GM12878 (cell line): ENCODE measurements around the gene NHSL2.

Source experiments
- ASH2L ChIP-seq: fragments of 300-600, 200-600 bp; sonication (generic); IDR thresholded peaks from 2 replicates; pipeline ENCODE4 v1.6.1; 2017; ENCODE audit warnings: low read depth, mild to moderate bottlenecking, borderline replicate concordance
- EP300 ChIP-seq, 2 experiments: fragments of 150-350 bp in 1 of 2; IDR thresholded peaks; 2 replicates each; pipeline ENCODE4 v1.6.1; 2011 to 2012; ENCODE audit warnings: low read depth in 2 of 2, low read length in 2 of 2, borderline replicate concordance in 1 of 2, improper control_type of control experiment in 1 of 2, inconsistent platforms in 1 of 2; ENCODE audit not compliant: control insufficient read depth in 1 of 2
- EZH2 ChIP-seq: IDR thresholded peaks from 2 replicates; pipeline ENCODE4 v1.6.1; 2012; ENCODE audit warnings: low read depth, mild to moderate bottlenecking, control low read depth, inconsistent platforms, low read length, borderline replicate concordance; ENCODE audit not compliant: control insufficient read depth
- FOXM1 ChIP-seq: IDR thresholded peaks from 2 replicates; pipeline ENCODE4 v1.6.1; 2012; ENCODE audit warnings: low read depth, mild to moderate bottlenecking, inconsistent platforms, low read length, moderate library complexity
- HCFC1 ChIP-seq: fragments of 150-350 bp; IDR thresholded peaks from 2 replicates; pipeline ENCODE4 v1.6.1; 2014; ENCODE audit warnings: low read length
- POLR2A ChIP-seq: IDR thresholded peaks from 2 replicates; pipeline ENCODE4 v1.6.1; 2011; ENCODE audit warnings: low read depth, mild to moderate bottlenecking, low read length
- SRF ChIP-seq, 2 experiments: IDR thresholded peaks; 2 replicates each; pipeline ENCODE4 v1.6.1; 2011; ENCODE audit warnings: low read depth in 2 of 2, low read length in 2 of 2, mild to moderate bottlenecking in 1 of 2, moderate library complexity in 1 of 2
- SUPT20H ChIP-seq: IDR thresholded peaks from 2 replicates; pipeline ENCODE4 v1.6.1; 2011; ENCODE audit warnings: low read depth, mild to moderate bottlenecking, low read length, moderate library complexity, borderline replicate concordance; ENCODE audit not compliant: control insufficient read depth
- TF ChIP-seq, protein P1 (sequence below), 3 experiments: IDR thresholded peaks in 2 of 3; conservative IDR thresholded peaks in 1 of 3; 2 replicates each; pipeline ENCODE4 v1.5.1; 2011; ENCODE audit warnings: low read depth in 3 of 3, low read length in 3 of 3, mild to moderate bottlenecking in 3 of 3, control low read depth in 2 of 3, moderate library complexity in 2 of 3, inconsistent platforms in 1 of 3, mixed read lengths in 1 of 3; ENCODE audit not compliant: control insufficient read depth in 2 of 3, insufficient read depth in 1 of 3; ENCODE audit errors: extremely low read depth in 1 of 3
- TF ChIP-seq, protein P2 (sequence below): fragments of 450-650 bp; IDR thresholded peaks from 2 replicates; pipeline ENCODE4 v1.6.1; 2018; ENCODE audit warnings: borderline replicate concordance, mild to moderate bottlenecking; ENCODE audit not compliant: partially characterized antibody

GRCh38 chrX:72089254-72089653 is 178.6 kb downstream of the NHSL2 start:
- TF ChIP-seq POLR2A: no peak
- no peak for TF ChIP-seq HCFC1
- no peak for TF ChIP-seq SRF (IDR thresholded peaks at IDR 0.05; ENCODE audit: low read depth in 2 of 2, low read length in 2 of 2)
- TF ChIP-seq, protein P1, sequence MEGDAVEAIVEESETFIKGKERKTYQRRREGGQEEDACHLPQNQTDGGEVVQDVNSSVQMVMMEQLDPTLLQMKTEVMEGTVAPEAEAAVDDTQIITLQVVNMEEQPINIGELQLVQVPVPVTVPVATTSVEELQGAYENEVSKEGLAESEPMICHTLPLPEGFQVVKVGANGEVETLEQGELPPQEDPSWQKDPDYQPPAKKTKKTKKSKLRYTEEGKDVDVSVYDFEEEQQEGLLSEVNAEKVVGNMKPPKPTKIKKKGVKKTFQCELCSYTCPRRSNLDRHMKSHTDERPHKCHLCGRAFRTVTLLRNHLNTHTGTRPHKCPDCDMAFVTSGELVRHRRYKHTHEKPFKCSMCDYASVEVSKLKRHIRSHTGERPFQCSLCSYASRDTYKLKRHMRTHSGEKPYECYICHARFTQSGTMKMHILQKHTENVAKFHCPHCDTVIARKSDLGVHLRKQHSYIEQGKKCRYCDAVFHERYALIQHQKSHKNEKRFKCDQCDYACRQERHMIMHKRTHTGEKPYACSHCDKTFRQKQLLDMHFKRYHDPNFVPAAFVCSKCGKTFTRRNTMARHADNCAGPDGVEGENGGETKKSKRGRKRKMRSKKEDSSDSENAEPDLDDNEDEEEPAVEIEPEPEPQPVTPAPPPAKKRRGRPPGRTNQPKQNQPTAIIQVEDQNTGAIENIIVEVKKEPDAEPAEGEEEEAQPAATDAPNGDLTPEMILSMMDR (IDR thresholded peaks at IDR 0.05 in 2 of 3, conservative IDR thresholded peaks at IDR 0.05 in 1 of 3; ENCODE audit: control insufficient read depth in 2 of 3, extremely low read depth in 1 of 3, insufficient read depth in 1 of 3, low read depth in 3 of 3, low read length in 3 of 3): no peak
- TF ChIP-seq EP300 (IDR thresholded peaks at IDR 0.05; ENCODE audit: borderline replicate concordance in 1 of 2, control insufficient read depth in 1 of 2, low read depth in 2 of 2, low read length in 2 of 2): no peak
- TF ChIP-seq EZH2: no peak
- TF ChIP-seq ASH2L: no peak
- TF ChIP-seq, protein P2, sequence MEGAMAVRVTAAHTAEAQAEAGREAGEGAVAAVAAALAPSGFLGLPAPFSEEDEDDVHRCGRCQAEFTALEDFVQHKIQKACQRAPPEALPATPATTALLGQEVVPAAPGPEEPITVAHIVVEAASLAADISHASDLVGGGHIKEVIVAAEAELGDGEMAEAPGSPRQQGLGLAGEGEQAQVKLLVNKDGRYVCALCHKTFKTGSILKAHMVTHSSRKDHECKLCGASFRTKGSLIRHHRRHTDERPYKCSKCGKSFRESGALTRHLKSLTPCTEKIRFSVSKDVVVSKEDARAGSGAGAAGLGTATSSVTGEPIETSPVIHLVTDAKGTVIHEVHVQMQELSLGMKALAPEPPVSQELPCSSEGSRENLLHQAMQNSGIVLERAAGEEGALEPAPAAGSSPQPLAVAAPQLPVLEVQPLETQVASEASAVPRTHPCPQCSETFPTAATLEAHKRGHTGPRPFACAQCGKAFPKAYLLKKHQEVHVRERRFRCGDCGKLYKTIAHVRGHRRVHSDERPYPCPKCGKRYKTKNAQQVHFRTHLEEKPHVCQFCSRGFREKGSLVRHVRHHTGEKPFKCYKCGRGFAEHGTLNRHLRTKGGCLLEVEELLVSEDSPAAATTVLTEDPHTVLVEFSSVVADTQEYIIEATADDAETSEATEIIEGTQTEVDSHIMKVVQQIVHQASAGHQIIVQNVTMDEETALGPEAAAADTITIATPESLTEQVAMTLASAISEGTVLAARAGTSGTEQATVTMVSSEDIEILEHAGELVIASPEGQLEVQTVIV: no peak
- no peak for TF ChIP-seq FOXM1
- no peak for TF ChIP-seq SUPT20H
